GM10248 (cell line): Measurements from ENCODE around the gene SPG11.

ENCODE experiments used
- CTCF ChIA-PET: fragments of 300-600 bp; sonication (Branson Sonifier 250); formaldehyde crosslinking; extraction: SDS; loops from one replicate; lab custom pipeline; 2021; ENCODE audit warnings: antibody characterized with exemption; lab: Yijun Ruan, JAX
- POLR2A ChIA-PET: fragments of 350-650 bp; sonication (Branson Sonifier 250); formaldehyde crosslinking; extraction: SDS; loops from one replicate; lab custom pipeline; 2020; ENCODE audit warnings: antibody characterized with exemption; lab: Yijun Ruan, JAX
- DNase-seq: peaks from one replicate; pipeline ENCODE4 v3.0.0; 2012; ENCODE audit errors: extremely low spot score
- TF ChIP-seq, protein P1 (sequence below): IDR thresholded peaks from 2 replicates; pipeline ENCODE4 v1.5.1; 2012; ENCODE audit warnings: mild to moderate bottlenecking, low read depth; ENCODE audit errors: extremely low read depth, missing control alignments, control extremely low read depth

SPG11 gene

DNA sequence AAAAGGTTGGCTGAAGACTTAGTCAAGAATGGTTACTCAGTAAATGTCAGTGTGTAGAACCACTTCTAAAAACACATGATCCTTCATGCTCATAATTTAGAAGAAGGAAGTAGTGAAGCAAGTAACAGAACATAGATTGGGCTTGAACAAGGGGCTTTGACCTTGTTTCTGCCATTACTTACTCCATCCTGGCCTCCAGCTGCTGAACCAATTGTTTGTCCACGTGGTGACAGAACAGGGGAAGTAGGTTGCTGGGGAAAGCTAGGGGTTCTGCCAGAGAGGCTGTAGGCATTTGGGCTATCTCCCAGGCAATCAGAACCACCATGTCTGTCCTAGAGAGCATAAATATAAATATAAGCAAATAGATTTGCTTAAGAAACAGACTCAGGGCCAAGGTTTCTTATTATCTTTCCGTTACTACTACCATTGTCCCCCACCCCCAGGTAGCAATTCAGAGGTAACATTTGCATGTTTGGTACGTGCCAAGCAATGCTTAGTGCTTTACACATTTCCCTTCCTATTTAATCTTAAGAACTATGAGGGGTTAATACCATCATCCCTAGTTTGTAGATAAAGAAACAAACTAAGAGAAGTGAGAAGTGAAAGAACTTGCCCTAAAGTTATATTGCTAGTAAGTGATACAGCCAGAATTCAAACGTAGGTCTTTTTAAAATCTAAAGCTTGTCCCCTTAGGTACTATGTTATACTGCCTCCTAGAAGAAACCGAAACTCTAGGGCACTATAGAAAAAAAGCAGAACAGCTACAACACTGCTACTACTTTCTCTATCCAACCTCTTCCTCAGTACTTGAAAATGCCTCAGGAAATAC, 3.0 kb upstream of the SPG11 start:
- no peak for DNase-seq
- CTCF ChIA-PET, result interaction anchor here (0.7 to 6.5 kb wide), 13 partner anchors 11 to 90 kb away, joined by 3 to 120 read pairs (median 3); partner anchors contain the start of genes B2M, PATL2 and TRIM69
- POLR2A ChIA-PET, result interaction anchor here (1.1 to 5.7 kb wide), 3 partner anchors 47 to 69 kb away, joined by 3 to 69 read pairs (median 5); partner anchors contain the start of genes B2M, PATL2 and TRIM69
- TF ChIP-seq, protein P1, sequence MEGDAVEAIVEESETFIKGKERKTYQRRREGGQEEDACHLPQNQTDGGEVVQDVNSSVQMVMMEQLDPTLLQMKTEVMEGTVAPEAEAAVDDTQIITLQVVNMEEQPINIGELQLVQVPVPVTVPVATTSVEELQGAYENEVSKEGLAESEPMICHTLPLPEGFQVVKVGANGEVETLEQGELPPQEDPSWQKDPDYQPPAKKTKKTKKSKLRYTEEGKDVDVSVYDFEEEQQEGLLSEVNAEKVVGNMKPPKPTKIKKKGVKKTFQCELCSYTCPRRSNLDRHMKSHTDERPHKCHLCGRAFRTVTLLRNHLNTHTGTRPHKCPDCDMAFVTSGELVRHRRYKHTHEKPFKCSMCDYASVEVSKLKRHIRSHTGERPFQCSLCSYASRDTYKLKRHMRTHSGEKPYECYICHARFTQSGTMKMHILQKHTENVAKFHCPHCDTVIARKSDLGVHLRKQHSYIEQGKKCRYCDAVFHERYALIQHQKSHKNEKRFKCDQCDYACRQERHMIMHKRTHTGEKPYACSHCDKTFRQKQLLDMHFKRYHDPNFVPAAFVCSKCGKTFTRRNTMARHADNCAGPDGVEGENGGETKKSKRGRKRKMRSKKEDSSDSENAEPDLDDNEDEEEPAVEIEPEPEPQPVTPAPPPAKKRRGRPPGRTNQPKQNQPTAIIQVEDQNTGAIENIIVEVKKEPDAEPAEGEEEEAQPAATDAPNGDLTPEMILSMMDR, result no peak

DNA sequence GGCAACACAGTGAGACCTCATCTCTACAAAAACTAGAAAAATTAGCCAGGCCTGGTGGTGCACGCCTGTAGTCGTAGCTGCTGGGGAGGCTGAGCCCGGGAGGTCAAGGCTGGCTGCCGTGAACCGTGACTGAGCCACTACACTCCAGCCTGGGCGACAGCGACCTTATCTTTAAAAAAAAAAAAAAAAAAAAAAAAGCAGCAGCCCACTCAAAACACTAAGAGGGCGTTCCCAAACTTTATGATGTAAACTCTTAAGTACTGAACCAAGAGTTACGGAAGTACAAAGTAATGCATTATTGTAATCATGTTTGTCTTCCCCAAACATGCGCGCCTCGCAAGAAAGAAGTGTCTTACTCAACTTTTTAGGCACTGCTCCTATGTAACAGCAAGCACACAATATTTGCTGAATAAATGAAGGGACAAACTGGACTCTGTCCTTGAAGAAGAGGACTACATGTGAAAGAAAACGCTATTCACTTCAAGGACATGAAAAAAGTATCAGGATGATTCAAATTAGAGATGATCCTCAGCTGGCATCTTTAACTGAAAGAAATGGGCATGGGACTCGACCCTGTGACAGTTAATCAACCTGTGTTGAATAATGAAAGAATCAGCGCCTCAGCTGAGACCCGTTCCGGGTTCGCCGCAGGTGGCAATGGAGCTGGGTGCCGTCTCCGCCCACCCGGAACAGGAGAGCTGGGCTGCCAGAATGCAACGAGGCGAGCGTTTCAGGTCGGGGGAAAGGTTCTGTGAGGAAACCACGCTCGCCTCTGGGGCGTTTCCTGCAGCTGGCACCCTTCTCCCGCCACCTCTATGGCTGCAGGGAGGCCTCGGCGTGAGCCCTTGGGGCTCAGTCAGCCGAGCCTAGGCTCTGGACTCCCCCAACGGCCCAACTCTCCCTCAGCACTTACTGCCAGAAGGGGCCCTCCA, 718 bp downstream of the SPG11 start:
- peak; percentile 67 for DNase-seq
- TF ChIP-seq, protein P1, result no peak

DNA sequence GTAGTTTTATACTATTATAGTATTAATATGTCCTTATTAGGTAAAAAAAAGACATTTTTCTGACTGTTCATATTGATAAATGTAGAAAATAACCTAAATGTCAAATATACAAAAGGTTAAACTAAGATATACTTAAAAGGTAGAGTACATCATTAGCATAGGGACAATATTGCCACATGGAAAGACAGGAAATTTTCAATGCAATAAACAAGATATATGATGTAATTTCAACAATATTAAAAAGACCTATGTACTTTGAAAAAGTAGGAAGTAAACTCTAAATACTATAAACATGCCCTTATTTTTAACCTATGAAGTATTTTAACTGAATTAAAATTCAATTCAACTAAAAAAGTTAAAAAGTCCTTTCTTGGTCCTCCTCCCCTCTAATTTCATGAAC, 1.9 kb downstream of the SPG11 start:
- DNase-seq, result no peak
- CTCF ChIA-PET, result interaction anchor here (1.7 to 6.5 kb wide), 3 partner anchors 8 to 77 kb away, joined by 5 to 101 read pairs (median 10); partner anchors contain the start of gene TRIM69
- TF ChIP-seq, protein P1, result no peak
- POLR2A ChIA-PET, result interaction anchor here (5.7 kb wide), 1 partner anchor 51 kb away, joined by 69 read pairs; the partner anchor contains the start of genes B2M and PATL2

More for the DNA sequence above, 718 bp downstream of the SPG11 start:
- POLR2A ChIA-PET, result interaction anchor here (0.9 to 5.7 kb wide), 6 partner anchors 20 to 73 kb away, joined by 3 to 69 read pairs (median 8); partner anchors contain the start of genes B2M, PATL2 and TRIM69
- CTCF ChIA-PET, result interaction anchor here (0.6 to 6.5 kb wide), 36 partner anchors 8 to 221 kb away, joined by 3 to 120 read pairs (median 5); partner anchors contain the start of genes B2M, PATL2 and TRIM69

DNA sequence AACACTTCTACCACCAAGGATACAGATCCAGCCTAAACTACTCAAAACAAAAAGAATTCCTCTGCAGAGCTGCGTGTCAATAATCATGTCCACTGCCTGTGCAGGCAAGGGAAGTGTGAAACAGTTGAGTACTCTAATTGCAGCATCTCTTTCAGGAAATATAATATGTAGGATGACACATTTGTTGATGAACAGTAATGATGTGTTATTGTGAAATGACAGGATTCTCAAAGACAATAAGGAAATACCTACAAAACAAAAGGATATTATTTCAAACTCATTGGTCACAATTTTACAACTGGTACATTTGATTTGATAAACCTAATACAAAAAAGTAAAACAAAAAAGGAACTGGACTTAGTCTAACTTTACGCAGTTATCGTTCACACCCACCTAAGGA, 4.4 kb downstream of the SPG11 start:
- ChIA-PET CTCF (no interaction called here), POLR2A (no interaction called here)
- DNase-seq, result no peak
- TF ChIP-seq, protein P1, result no peak

DNA sequence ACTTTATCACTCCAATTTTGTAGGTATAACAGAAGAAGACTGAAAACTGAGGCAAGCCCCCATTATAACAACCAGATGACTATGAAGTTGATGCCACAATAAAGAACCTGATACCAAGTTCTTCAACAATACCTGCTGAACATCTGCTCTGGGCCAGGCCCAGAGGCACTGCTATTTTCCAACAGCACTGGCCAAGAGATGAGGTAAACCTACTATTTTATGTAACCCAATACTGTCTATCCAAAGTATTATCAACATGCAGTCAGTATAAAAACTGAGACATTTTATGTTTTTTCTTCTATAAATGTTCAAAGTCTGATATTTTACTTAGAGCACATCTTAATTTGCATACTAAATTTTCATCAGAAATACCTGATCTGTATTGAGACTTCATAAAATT, 6.1 kb downstream of the SPG11 start:
- TF ChIP-seq, protein P1, result no peak
- no peak for DNase-seq
- ChIA-PET POLR2A (no interaction called here), CTCF (interaction anchor here (1.1 to 2.1 kb wide), 7 partner anchors 9 to 81 kb away, joined by 3 to 9 read pairs (median 4); partner anchors contain the start of gene TRIM69)
